ENCODE measurements around the gene RAB1A. TPM values are rescaled to one million over a fixed set of nuclear protein-coding genes. Genes with fewer than 3 reads are reported as not detected.

Gene RAB1A
- total and polyA plus RNA-seq, 9 of the 15 experiments (the other 6 are each of a cell fraction or from before 2014, with no cell fraction given): 43.8 to 163 (median 67.7) TPM

DNA sequence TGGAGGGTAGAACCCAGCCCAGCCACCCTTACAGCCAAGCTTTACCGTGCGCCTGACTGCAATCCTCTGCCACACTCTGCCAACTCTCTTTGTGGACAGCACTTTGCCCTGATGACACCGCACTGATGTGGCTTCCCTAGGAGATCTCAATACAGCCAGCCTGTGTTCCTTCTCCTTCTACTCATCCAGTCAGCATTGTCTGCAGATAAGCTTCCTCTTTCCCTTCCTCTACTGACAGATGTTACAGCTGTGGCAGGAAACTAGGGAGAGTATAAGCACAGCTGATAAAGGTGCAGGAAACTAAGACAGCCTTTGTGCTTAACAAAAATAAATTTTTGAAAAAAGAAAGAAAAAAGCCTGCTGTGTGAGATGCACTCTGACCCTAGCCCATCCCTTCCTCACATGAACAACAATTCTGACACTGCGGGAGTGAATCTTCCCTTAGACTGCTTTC lies 48.6 kb downstream of the RAB1A start (continued):
- no peak for TF ChIP-seq MCM2 (IDR thresholded peaks at IDR 0.05; ENCODE audit: low read depth)
- TF ChIP-seq ELF2 (CRISPR knock-in tag; IDR thresholded peaks at IDR 0.05): no peak
- no peak for TF ChIP-seq POLR3G (IDR thresholded peaks at IDR 0.05; ENCODE audit: extremely low read depth, insufficient read length, insufficient replicate concordance)
- TF ChIP-seq, protein P1, sequence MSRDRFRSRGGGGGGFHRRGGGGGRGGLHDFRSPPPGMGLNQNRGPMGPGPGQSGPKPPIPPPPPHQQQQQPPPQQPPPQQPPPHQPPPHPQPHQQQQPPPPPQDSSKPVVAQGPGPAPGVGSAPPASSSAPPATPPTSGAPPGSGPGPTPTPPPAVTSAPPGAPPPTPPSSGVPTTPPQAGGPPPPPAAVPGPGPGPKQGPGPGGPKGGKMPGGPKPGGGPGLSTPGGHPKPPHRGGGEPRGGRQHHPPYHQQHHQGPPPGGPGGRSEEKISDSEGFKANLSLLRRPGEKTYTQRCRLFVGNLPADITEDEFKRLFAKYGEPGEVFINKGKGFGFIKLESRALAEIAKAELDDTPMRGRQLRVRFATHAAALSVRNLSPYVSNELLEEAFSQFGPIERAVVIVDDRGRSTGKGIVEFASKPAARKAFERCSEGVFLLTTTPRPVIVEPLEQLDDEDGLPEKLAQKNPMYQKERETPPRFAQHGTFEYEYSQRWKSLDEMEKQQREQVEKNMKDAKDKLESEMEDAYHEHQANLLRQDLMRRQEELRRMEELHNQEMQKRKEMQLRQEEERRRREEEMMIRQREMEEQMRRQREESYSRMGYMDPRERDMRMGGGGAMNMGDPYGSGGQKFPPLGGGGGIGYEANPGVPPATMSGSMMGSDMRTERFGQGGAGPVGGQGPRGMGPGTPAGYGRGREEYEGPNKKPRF (IDR thresholded peaks at IDR 0.05; ENCODE audit: low read depth, low read length): no peak
- no peak for TF ChIP-seq ZBTB1 (CRISPR knock-in tag; IDR thresholded peaks at IDR 0.05; ENCODE audit: borderline replicate concordance, low read depth)
- TF ChIP-seq ARNT (IDR thresholded peaks at IDR 0.05): no peak
- no peak for TF ChIP-seq CXXC5 (CRISPR knock-in tag; IDR thresholded peaks at IDR 0.05)
- TF ChIP-seq, protein P2, sequence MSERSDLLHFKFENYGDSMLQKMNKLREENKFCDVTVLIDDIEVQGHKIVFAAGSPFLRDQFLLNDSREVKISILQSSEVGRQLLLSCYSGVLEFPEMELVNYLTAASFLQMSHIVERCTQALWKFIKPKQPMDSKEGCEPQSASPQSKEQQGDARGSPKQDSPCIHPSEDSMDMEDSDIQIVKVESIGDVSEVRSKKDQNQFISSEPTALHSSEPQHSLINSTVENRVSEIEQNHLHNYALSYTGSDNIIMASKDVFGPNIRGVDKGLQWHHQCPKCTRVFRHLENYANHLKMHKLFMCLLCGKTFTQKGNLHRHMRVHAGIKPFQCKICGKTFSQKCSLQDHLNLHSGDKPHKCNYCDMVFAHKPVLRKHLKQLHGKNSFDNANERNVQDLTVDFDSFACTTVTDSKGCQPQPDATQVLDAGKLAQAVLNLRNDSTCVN (CRISPR knock-in tag; IDR thresholded peaks at IDR 0.05): no peak
- TF ChIP-seq KDM4B (IDR thresholded peaks at IDR 0.05; ENCODE audit: borderline replicate concordance in 2 of 2, low read depth in 1 of 2): no peak
- no peak for TF ChIP-seq SMAD2 (IDR thresholded peaks at IDR 0.05; ENCODE audit: low read depth, low read length)
- no peak for TF ChIP-seq XRCC4 (IDR thresholded peaks at IDR 0.05; ENCODE audit: extremely low read depth, insufficient read depth, insufficient read length)
- no peak for TF ChIP-seq ZNF174 (CRISPR knock-in tag; IDR thresholded peaks at IDR 0.05)
- no peak for TF ChIP-seq RNF2 (IDR thresholded peaks at IDR 0.05)
- no peak for TF ChIP-seq ZFX (CRISPR knock-in tag; IDR thresholded peaks at IDR 0.05)
- TF ChIP-seq KDM2B (CRISPR knock-in tag; IDR thresholded peaks at IDR 0.05): no peak
- no peak for TF ChIP-seq SMARCC2 (IDR thresholded peaks at IDR 0.05; ENCODE audit: low read depth)
- TF ChIP-seq GTF2A2 (tag; IDR thresholded peaks at IDR 0.05): no peak
- no peak for TF ChIP-seq PPARD (CRISPR knock-in tag; IDR thresholded peaks at IDR 0.05)
- TF ChIP-seq GABPB2 (CRISPR knock-in tag; conservative IDR thresholded peaks at IDR 0.05): no peak

All from K562 (cell line).